Nephron (organoid): ENCODE results near the gene TICRR.

Experiments
- H3K27ac Mint-ChIP-seq, 3 experiments: 2 replicates each; pipeline ENCODE4 v1.8.0; 2020; ENCODE audit warnings: mixed read lengths in 3 of 3, mild to moderate bottlenecking in 2 of 3, moderate library complexity in 1 of 3
- H3K27me3 Mint-ChIP-seq: 2 replicates; pipeline ENCODE4 v1.8.0; 2021; ENCODE audit warnings: low read depth, mild to moderate bottlenecking, moderate library complexity, mixed read lengths
- H3K36me3 Mint-ChIP-seq: 2 replicates; pipeline ENCODE4 v1.8.0; 2020; ENCODE audit warnings: low read depth, mixed read lengths
- H3K4me1 Mint-ChIP-seq: 2 replicates; pipeline ENCODE4 v1.8.0; 2020; ENCODE audit warnings: mixed read lengths
- H3K4me3 Mint-ChIP-seq, 3 experiments: 2 replicates each; pipeline ENCODE4 v1.8.0; 2020; ENCODE audit warnings: mild to moderate bottlenecking in 3 of 3, mixed read lengths in 3 of 3, moderate library complexity in 2 of 3
- H3K9me3 Mint-ChIP-seq: 2 replicates; pipeline ENCODE4 v1.8.0; 2020; ENCODE audit warnings: mixed read lengths
- TF ChIP-seq, protein P1 (sequence below), 3 experiments: fragments of 200-600 bp; sonication (generic); IDR thresholded peaks; one replicate each; pipeline ENCODE4 v1.5.0; 2021; ENCODE audit warnings: antibody characterized with exemption in 3 of 3; ENCODE audit not compliant: unreplicated experiment in 3 of 3

The TICRR gene

DNA sequence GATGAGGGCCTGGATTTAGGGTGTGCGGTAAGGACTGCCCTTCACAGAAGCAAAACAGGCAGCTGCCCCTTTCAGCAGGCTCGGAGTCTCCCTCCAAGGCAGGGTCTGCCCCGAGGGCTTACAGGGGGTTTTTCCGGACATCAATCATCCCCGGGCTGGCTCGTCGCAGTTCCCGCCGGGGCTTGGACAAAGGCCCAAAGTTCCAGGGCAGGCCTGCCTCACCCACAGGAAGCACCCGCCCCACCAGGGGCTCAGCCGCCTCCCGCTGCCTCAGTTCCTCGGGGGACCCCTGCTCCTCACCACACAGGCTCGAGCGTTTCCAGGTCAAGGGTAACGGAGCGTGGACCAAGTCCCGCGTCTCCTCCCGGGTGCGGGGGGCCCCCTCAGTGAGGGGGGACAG lies 53.0 kb downstream of the TICRR start:
- TF ChIP-seq, protein P1, sequence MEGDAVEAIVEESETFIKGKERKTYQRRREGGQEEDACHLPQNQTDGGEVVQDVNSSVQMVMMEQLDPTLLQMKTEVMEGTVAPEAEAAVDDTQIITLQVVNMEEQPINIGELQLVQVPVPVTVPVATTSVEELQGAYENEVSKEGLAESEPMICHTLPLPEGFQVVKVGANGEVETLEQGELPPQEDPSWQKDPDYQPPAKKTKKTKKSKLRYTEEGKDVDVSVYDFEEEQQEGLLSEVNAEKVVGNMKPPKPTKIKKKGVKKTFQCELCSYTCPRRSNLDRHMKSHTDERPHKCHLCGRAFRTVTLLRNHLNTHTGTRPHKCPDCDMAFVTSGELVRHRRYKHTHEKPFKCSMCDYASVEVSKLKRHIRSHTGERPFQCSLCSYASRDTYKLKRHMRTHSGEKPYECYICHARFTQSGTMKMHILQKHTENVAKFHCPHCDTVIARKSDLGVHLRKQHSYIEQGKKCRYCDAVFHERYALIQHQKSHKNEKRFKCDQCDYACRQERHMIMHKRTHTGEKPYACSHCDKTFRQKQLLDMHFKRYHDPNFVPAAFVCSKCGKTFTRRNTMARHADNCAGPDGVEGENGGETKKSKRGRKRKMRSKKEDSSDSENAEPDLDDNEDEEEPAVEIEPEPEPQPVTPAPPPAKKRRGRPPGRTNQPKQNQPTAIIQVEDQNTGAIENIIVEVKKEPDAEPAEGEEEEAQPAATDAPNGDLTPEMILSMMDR (IDR thresholded peaks at IDR 0.05; ENCODE audit: unreplicated experiment in 3 of 3), result no peak
- Mint-ChIP-seq H3K36me3 (peaks cover 85% of the 10 kb centered on the region), H3K27me3 (no peaks in the 10 kb centered on the region), H3K4me1 (no peaks in the 10 kb centered on the region), H3K4me3 (no peak overlapping the region), H3K9me3 (no peaks in the 10 kb centered on the region), H3K27ac (no peak overlapping the region)

DNA sequence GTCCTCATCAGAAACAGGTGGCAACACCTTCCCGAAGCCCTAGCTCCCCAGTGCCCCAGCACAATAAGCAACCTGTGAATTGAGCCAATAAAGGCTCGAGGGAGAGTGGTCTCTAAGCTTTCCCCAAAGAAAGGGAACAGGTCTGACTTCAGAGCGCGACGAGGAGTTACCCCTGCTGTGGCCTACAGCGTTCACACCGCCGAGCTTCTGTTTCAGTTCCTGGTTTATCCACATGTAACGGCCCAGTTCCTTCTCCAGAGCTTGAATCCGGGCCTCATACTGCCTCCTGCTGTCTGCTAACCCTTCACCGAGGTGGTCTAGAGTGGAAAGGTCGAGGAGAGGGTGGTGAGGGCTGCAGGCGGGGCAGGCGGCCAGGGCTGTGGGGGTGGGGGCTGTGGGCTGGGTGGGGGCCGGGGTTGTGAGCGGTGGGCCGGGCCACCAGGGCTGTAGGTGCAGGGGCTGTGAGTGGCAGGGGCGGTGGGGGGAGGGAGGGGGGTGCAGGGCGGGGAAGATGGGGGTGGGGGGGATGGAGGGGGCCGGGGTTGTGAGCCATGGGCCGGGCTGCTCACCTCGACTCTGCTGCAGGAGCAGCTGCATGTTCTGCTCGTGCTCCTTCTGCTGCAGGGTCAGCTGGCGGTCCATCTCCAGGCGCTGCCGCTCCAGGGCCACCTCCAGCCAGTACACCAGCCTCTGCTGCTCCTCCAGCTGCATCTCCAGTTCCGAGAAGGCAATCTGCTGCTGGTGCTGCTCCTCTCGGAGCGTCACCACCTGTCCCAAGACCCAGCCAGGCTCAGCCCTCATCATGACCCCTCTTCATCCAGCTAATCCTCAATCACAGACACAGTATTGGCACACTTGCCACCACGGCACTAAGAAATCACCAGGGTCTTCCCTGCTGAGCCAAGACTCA lies 53.8 kb downstream of the TICRR start:
- no peak overlapping the region for H3K4me3 Mint-ChIP-seq
- TF ChIP-seq, protein P1 (IDR thresholded peaks at IDR 0.05; ENCODE audit: unreplicated experiment in 3 of 3), result no peak
- H3K27ac Mint-ChIP-seq, result no peak overlapping the region
- H3K4me1 Mint-ChIP-seq, result no peaks in the 10 kb centered on the region
- H3K9me3 Mint-ChIP-seq, result peaks cover 5% of the 10 kb centered on the region
- peaks cover 85% of the 10 kb centered on the region for H3K36me3 Mint-ChIP-seq
- H3K27me3 Mint-ChIP-seq, result no peaks in the 10 kb centered on the region

DNA sequence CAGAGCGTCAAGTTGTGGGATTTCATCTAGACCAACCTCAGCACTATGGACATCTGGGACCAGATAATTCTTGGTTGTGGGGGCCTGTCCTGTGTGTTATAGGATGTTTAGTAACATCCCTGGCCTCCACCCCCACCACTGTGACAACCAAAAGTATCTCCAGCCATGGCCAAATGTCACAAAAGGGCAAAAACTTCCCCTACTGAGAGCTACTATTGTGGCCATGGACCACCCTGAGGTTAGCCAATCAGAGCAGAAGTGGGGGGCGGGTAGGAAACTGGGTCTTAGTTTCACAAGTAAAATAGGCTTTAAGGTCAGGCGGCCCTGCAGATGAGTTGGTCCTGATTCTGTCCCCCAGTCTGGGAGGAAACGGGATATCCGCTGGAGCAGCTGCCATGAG lies 54.6 kb downstream of the TICRR start:
- H3K36me3 Mint-ChIP-seq, result peaks cover 83% of the 10 kb centered on the region
- no peaks in the 10 kb centered on the region for H3K4me1 Mint-ChIP-seq
- H3K4me3 Mint-ChIP-seq, result no peak overlapping the region
- TF ChIP-seq, protein P1 (IDR thresholded peaks at IDR 0.05; ENCODE audit: unreplicated experiment in 3 of 3), result no peak
- H3K27me3 Mint-ChIP-seq, result no peaks in the 10 kb centered on the region
- no peak overlapping the region for H3K27ac Mint-ChIP-seq
- H3K9me3 Mint-ChIP-seq, result peaks cover 7% of the 10 kb centered on the region

DNA sequence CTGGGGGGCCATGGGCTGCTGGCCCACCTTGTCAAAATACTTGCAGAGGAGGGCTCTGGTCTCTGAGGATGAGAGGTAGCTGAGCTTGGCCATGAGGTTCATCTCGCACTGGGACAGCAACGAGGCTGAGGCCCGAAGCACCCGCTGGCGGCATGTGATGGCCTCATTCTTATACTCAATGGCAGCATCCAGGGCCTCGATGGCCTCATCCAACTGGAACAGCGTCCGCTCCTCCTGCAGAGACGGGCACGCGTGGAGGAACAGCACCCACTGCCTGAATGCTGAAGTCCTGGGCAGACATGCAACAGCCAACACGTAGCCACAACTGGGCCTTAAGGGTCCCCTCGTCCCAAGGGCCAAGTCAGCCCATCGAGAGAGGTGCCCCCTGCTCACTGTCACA lies 55.0 kb downstream of the TICRR start:
- Mint-ChIP-seq H3K4me3 (no peak overlapping the region), H3K27ac (no peak overlapping the region), H3K9me3 (peaks cover 9% of the 10 kb centered on the region), H3K36me3 (peaks cover 86% of the 10 kb centered on the region), H3K4me1 (no peaks in the 10 kb centered on the region), H3K27me3 (no peaks in the 10 kb centered on the region)
- TF ChIP-seq, protein P1 (IDR thresholded peaks at IDR 0.05; ENCODE audit: unreplicated experiment in 3 of 3), result no peak

DNA sequence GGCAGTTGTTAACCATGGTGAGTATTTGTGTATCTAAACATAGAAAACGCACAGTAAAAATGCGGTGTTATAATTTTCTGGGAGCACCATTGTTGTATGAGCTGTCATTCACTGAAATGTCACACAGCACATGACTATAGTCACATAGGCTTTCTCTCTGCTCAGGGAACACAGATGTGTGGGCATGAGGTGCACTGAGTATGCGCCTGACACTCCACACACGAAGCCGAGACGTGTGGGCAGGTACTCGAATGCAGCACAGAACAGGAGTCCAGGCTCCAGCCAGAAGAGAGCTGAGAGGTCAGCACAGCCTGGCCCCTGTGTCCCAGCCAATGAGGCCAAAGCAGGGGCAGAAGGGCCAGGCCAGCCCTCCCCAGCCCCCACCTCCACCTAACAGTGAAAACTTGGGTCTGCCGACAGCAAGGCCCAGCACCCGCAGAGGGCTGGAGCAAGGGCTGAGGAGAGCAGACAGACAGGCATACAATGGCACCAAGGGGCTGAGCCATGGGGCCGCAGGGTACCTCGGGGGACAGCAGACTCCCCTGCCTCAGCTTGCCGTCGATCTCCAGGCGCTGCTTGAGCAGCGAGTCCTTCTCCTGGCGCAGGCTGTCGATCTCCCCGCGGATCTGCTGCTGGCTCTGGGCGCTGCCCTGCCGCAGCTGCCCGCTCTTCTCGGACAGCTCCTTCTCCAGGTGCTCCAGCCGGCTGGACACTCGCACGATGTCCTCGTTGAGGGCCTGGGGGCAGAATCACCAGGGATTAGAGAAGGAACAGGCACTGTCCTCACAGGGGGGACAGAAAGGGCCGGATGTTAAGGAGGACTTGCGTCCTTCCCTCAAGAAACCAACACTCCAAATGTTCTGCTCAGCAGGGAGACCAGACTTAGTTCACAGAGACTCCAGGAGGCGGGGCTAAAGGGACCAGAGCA lies 56.0 kb downstream of the TICRR start:
- H3K27me3 Mint-ChIP-seq, result no peaks in the 10 kb centered on the region
- H3K27ac Mint-ChIP-seq, result no peak overlapping the region
- no peak overlapping the region for H3K4me3 Mint-ChIP-seq
- H3K9me3 Mint-ChIP-seq, result peaks cover 12% of the 10 kb centered on the region
- H3K36me3 Mint-ChIP-seq, result peaks cover 84% of the 10 kb centered on the region
- TF ChIP-seq, protein P1 (IDR thresholded peaks at IDR 0.05; ENCODE audit: unreplicated experiment in 3 of 3), result no peak
- no peaks in the 10 kb centered on the region for H3K4me1 Mint-ChIP-seq
